IPS-18c (cell line): ENCODE results near the gene FOXJ3.

ENCODE experiments used
- H3K4me3 ChIP-seq: 2 replicates; pipeline ENCODE4 v1.7.0; 2013; ENCODE audit warnings: low read depth, mild to moderate bottlenecking, low read length, moderate library complexity; ENCODE audit not compliant: insufficient read depth
- H3K9me3 ChIP-seq: one replicate; pipeline ENCODE4 v1.6.1; 2013; ENCODE audit warnings: mild to moderate bottlenecking, low read length, moderate library complexity; ENCODE audit not compliant: control insufficient read depth, insufficient read depth

Gene FOXJ3

DNA sequence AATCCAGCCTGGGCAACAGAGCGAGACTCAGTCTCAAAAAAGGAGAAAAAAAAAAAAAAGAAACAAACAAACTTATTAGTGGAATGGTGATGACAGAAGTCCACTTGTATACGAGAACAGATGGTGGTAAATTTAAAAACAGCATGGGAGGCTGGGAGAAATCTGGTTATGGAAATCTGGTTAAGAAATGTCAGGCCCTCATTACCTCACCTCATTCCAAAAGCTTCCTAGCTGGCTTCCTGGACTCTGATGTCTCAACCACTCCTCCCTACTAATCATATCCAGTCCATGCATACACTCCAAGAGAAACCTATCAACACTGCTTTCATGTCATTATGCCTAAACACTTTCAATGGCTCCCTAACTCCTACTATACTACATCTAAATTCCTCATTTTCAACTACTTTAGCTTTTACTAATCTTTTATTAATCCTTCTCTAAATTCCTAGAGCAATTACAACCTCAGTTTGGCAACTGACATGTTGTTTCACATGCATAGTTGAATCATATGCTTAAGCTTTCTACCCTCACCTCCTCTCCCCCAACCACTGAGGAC is 52.9 kb downstream of the FOXJ3 start:
- H3K4me3 ChIP-seq: no peak overlapping the region
- no peaks in the 10 kb centered on the region for H3K9me3 ChIP-seq

DNA sequence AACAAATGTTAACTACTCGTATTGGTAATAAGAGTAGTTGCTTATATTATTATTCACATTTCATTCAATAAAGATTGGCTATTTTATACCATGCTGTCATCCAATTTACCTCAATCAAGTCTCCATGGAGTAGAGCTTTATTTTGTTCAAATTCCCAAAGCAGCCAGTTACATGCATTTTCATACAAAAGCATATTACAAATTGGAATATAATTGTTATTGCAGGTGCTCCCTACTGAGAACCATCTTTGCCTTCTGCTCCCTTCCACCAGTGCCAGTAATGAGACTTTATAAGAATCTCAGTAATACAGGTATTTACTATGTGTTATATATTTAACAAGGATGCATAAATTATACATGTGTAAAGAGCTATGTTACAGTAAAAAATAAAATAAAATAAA is 54.2 kb downstream of the FOXJ3 start:
- H3K4me3 ChIP-seq: no peak overlapping the region
- H3K9me3 ChIP-seq: no peaks in the 10 kb centered on the region

DNA sequence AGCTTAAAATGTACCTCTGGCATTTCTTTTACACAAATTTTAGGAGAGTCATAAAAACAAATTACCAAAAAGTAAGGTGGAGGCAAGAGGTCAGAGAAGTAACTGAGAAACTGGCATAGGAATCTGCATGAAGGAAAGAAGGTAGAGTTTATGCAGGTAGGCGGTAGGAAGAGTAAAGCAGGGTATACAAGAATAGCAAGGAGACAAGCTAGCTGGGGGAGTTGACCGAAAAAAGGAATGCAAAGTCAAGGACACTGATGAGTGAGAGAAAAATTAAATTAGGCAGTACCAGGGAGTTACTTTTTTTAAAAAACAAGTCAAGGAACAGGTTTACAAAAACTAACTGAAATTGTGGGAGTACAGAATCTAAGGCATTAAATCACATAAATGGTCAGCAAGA is 56.0 kb downstream of the FOXJ3 start:
- H3K4me3 ChIP-seq: no peak overlapping the region

GRCh38 chr1:42272920-42273319 is 62.1 kb downstream of the FOXJ3 start:
- no peak overlapping the region for H3K4me3 ChIP-seq
- H3K9me3 ChIP-seq: no peaks in the 10 kb centered on the region

More for the DNA sequence above, 56.0 kb downstream of the FOXJ3 start:
- H3K9me3 ChIP-seq: no peaks in the 10 kb centered on the region

GRCh38 chr1:42267904-42268303 is 67.1 kb downstream of the FOXJ3 start:
- no peak overlapping the region for H3K4me3 ChIP-seq
- H3K9me3 ChIP-seq: no peaks in the 10 kb centered on the region

- Histone ChIP-seq H3K9me3 (no peaks in the 10 kb centered on the region), H3K4me3 (no peak overlapping the region)
These were observed 68.5 kb downstream of the FOXJ3 start for GRCh38 chr1:42266253-42267135.

DNA sequence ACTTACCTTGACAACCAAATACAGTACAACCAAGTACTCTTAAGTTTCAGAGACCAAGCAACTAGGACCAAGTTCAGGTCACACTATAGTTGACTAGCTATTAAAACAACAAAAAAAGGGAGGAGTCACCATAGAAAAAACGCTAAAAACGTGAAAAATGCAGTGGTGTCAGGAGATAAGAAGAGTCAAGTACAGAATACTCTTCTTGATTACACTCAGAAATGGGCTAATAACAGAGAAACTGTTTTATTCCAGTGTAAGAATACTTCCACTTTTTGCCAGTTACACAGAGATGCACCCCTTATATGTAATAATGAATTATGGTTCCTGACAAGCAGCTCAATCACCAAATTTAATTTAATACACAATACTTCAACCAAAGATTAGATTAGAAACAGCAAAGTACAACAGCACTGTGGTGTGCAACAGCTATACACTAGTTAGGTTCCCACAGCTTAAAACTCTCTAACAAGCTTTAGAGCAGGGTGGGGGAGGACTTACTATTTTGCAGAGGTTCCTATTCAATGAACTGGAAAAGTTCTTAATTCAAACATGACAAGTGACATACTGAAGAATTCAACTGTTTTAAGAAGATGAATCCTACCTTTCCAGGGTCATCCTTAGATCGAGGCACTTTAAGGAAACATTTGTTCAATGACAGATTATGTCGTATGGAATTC is 70.4 kb downstream of the FOXJ3 start:
- Histone ChIP-seq H3K9me3 (no peaks in the 10 kb centered on the region), H3K4me3 (no peak overlapping the region)

GRCh38 chr1:42263019-42263418 is 72.0 kb downstream of the FOXJ3 start:
- H3K9me3 ChIP-seq: no peaks in the 10 kb centered on the region
- no peak overlapping the region for H3K4me3 ChIP-seq

DNA sequence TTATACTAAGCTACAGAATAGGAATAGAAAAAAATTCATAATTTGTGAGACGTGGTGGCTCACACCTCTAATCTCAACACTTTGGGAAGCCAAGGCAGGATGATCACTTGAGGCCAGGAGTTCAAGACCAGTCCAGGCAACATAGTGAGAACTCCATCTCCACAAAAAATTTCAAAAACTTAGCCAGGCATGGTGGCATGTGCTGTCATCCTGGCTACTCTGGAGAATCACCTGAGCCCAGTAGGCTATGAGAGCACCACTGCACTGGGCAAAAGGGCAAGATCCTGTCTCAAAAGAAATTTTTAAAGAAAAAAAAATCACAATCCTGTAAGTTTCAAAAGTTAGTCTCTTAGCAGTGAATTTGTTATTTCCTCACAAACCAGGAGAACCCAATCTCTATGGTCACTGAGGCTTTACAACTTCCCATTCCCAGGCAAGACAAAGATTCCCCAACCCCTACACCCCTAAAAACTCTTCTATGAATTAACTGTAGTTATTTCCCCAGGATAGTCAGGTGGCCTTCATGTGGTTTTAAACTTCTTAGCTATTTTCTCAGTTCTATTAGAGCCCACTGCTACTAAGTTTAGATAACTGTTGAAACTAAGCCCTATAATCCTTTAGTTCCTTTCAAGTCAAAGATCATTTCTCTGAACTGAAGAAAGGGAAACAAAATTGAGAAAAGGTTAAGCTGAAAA is 74.5 kb downstream of the FOXJ3 start:
- Histone ChIP-seq H3K9me3 (no peaks in the 10 kb centered on the region), H3K4me3 (no peak overlapping the region)

GRCh38 chr1:42259739-42260064 is 75.3 kb downstream of the FOXJ3 start:
- no peak overlapping the region for H3K4me3 ChIP-seq
- no peaks in the 10 kb centered on the region for H3K9me3 ChIP-seq

DNA sequence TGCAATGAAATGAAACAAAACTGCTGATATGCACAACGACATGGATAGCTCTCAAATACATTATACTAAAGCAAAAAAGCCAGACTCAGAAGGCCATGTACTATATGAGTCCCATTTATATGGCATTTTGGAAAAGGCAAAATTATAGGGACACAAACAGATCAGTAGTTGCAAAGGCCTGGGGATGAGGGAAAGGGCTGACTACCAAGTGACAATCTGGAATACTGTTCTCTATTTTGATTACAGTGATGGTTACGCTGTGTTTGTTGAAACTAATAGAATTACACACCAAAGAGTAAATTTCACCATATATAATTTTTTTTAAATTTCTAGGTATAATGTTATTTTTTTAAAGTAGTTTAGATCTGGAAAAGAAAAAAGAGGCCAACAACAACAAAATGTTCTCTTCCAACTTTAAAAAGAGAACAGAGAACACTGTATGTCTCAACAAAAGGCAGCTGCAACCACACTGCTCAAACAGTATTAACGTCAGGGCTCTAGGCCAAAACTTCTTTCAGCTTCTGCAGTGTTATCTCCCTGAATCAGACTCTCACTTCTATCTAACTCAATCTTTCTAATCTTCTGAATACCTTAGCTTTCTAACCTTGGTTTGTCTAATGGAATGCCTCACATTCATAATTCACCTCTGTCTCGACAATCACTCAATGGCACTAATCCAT is 75.8 kb downstream of the FOXJ3 start:
- H3K9me3 ChIP-seq: no peaks in the 10 kb centered on the region
- no peak overlapping the region for H3K4me3 ChIP-seq

- H3K4me3 ChIP-seq: no peak overlapping the region
- H3K9me3 ChIP-seq: no peaks in the 10 kb centered on the region
These were observed 76.8 kb downstream of the FOXJ3 start for GRCh38 chr1:42258218-42258617.

DNA sequence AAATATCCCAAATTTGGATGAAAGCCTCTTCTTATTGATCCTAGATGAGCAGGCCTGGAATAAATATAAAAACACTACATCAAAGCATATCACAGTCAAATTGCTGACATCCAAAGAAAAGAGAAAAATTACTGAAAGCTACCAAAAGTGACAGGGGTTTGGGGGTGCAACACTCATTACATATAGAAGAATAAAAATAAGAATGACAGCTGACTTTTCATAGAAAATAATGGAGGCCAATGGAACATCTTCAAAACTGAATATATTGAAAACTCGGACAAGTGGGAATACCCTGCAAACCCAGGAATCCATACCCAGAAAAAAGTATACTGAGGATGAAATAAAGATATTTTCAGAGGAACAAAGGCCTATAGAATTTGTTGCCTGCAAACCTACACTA is 84.0 kb downstream of the FOXJ3 start:
- Histone ChIP-seq H3K9me3 (no peaks in the 10 kb centered on the region), H3K4me3 (no peak overlapping the region)

DNA sequence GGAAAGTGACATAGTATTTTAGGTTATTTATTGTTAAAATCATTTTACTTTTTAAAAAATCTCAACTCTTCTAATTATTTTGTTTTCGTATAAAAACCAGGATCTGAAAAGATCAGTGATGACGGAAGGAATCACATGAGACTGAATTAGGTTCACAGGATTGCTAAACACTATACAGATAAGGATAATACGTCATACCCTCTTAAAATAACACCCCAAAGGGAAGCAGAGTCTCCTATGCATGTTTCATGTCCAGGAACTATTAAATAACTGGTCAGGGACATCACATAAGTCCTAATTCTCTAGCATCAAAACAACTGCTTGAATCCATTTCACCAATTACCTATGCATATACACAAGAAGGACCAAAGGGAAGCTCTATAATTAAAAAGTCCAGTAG is 84.9 kb downstream of the FOXJ3 start:
- no peaks in the 10 kb centered on the region for H3K9me3 ChIP-seq
- no peak overlapping the region for H3K4me3 ChIP-seq

- Histone ChIP-seq H3K9me3 (no peaks in the 10 kb centered on the region), H3K4me3 (no peak overlapping the region)
These were observed 93.9 kb downstream of the FOXJ3 start for GRCh38 chr1:42240966-42241755.

DNA sequence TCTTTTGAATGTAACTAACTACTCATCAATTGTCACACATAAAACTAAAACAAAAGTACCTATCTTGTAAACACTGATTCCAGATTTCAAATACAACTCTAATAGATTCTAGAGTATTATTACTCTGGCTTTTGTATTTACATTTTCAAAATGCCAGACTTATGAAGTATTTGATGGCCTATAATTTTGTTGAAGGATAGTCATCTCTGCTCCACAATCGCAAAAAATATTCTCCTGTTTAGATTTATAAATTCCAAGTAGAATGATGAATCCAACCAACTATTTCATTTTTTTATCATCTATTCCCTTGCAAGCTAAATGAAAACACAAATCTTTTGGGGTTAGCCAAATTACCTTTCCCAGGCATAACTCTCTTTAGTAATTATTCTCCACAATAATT is 95.5 kb downstream of the FOXJ3 start:
- H3K4me3 ChIP-seq: no peak overlapping the region
- peaks cover 5% of the 10 kb centered on the region for H3K9me3 ChIP-seq

DNA sequence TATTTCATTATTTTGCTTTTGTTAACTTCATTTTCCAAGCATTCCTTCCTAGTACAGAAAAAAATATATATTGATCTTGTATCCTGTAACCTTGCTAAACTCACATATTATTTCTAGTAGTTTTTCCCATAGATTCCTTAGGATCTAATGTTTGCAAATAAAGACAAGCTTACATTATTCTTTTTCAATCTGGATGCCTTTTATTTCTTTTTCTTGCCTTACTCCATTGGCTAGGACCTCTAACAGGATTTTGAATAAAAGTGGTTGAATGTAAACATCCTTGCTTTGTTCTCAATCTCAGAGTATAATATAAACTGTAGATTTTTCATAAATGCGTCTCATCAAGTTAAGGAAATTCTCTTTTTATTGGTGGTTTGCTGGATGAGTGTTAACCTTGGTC is 96.0 kb downstream of the FOXJ3 start:
- peaks cover 10% of the 10 kb centered on the region for H3K9me3 ChIP-seq
- H3K4me3 ChIP-seq: no peak overlapping the region
